ENCODE data around the gene CX3CL1.
A peak's percentile ranks its signal among the peaks of the same experiment; 100 is the strongest.

The CX3CL1 gene

DNA sequence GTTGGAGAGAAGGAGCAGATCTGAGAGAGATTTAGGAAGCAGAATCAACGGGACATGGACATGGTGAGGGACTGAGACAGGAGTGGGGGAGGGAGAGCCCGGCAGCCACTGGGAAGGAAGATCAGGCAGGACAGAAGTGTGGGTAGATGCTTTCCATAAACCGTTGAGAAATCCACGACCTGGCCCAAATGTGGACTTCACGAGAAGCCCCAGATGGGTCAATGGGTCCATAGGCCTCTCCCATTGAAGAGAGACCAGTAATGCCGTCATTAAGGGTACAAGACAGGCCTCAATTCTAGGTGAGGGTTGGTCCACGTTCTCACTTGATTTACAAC, 14.2 kb upstream of the CX3CL1 start:
- Histone ChIP-seq H3K9ac (ENCODE audit: low read length) (no peak overlapping the region), H3K4me1 (ENCODE audit: insufficient read depth, low read length) (no peaks in the 10 kb centered on the region), H3K27ac (ENCODE audit: low read depth, low read length) (no peak overlapping the region), H3K9me3 (ENCODE audit: low read length) (no peaks in the 10 kb centered on the region), H3K36me3 (ENCODE audit: insufficient read depth, low read length) (no peaks in the 10 kb centered on the region), H3K27me3 (ENCODE audit: control insufficient read depth in 1 of 2, insufficient read depth in 2 of 2, low read length in 2 of 2) (no peaks in the 10 kb centered on the region), H3K4me3 (ENCODE audit: low read depth in 1 of 2, low read length in 2 of 2) (no peak overlapping the region)

DNA sequence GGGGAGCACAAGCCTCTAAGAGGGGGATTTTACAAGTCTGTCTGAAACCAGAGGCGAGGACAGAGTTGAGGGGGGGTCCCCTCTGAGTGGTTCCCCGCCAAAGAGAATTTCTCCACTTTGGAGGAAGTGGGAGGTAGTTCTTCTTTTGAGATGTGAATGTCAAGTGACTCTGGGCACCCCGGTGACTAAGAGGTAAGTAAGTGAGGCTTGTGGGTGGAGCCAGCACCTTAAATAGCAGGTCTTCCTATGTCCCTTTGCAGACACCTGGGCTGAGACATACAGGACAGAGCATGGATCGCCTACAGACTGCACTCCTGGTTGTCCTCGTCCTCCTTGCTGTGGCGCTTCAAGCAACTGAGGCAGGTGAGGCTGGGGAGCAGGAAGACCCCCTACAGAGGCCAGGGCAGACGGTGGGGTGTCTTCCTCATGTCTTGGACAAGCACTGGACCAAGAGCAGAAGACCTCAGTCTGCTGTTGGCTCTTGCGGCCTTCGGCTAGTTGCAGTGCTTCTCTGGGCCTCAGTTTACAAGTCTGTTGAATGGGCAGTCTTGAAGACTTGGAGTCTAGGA, 13.7 kb upstream of the CX3CL1 start, which contains the start of gene CCL22:
CCL22 (plus strand) TSS at position 257 of the 569 bp plus-strand sequence; CDS start at position 291, 34 bp downstream.
- Histone ChIP-seq H3K36me3 (ENCODE audit: insufficient read depth, low read length) (no peaks in the 10 kb centered on the region), H3K27me3 (ENCODE audit: control insufficient read depth in 1 of 2, insufficient read depth in 2 of 2, low read length in 2 of 2) (no peaks in the 10 kb centered on the region), H3K9me3 (ENCODE audit: low read length) (no peaks in the 10 kb centered on the region), H3K9ac (ENCODE audit: low read length) (no peak within 1 kb of the TSS), H3K4me3 (ENCODE audit: low read depth in 1 of 2, low read length in 2 of 2) (no peak within 1 kb of the TSS), H3K4me1 (ENCODE audit: insufficient read depth, low read length) (no peaks in the 10 kb centered on the region), H3K27ac (ENCODE audit: low read depth, low read length) (no peak within 1 kb of the TSS)

DNA sequence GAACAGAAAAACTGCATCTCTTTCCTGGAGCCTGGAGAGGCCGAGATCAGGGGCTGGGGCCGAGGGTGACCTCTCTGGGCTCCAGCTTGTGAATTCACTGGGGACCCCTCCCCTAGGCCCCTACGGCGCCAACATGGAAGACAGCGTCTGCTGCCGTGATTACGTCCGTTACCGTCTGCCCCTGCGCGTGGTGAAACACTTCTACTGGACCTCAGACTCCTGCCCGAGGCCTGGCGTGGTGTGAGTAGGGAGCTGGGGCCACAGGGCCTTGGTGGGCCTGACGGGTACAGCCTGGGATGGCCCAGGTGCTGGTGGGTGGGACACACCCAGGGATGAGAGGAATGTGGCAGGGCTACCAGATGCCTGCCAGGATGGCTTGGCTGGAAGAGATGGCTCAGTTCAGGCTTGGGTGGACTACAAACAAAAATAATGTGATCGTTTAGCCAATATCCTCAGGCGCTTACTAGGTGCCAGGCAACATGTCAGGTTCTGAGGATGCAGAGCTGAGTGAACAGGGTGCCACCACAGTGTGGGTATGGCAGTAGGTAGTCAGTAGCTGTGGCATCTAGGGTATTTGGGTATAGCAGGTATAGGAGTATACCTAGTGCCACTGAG, 11.9 kb upstream of the CX3CL1 start:
- Histone ChIP-seq H3K27ac (ENCODE audit: low read depth, low read length) (no peak overlapping the region), H3K9me3 (ENCODE audit: low read length) (no peaks in the 10 kb centered on the region), H3K36me3 (ENCODE audit: insufficient read depth, low read length) (no peaks in the 10 kb centered on the region), H3K4me3 (ENCODE audit: low read depth in 1 of 2, low read length in 2 of 2) (no peak overlapping the region), H3K27me3 (ENCODE audit: control insufficient read depth in 1 of 2, insufficient read depth in 2 of 2, low read length in 2 of 2) (no peaks in the 10 kb centered on the region), H3K9ac (ENCODE audit: low read length) (no peak overlapping the region), H3K4me1 (ENCODE audit: insufficient read depth, low read length) (no peaks in the 10 kb centered on the region)

DNA sequence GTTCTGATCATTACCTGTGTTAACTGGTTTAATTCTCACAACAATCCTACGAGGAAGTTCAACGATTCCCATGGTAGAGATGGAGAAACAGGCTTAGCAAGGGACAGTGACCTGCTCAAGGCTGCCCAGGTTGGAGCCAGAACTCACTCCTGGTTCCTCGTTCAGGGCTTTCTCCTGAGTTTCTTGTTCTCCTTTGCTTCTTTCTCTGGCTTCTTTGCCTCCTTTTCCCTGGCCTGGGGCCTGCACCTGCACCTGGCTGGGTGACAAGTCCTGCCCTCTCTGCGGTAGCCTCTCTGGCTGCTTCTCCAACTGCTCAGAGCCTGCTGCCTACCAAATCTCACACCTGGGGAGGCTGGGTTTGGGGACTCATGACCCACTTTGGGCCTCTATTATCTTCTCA, 10.9 kb upstream of the CX3CL1 start:
- Histone ChIP-seq H3K36me3 (ENCODE audit: insufficient read depth, low read length) (no peaks in the 10 kb centered on the region), H3K4me1 (ENCODE audit: insufficient read depth, low read length) (no peaks in the 10 kb centered on the region), H3K9me3 (ENCODE audit: low read length) (no peaks in the 10 kb centered on the region), H3K9ac (ENCODE audit: low read length) (no peak overlapping the region), H3K27me3 (ENCODE audit: control insufficient read depth in 1 of 2, insufficient read depth in 2 of 2, low read length in 2 of 2) (no peaks in the 10 kb centered on the region), H3K27ac (ENCODE audit: low read depth, low read length) (no peak overlapping the region), H3K4me3 (ENCODE audit: low read depth in 1 of 2, low read length in 2 of 2) (no peak overlapping the region)

- H3K27ac ChIP-seq (ENCODE audit: low read depth, low read length): no peak overlapping the region
- no peaks in the 10 kb centered on the region for H3K9me3 ChIP-seq (ENCODE audit: low read length)
- no peaks in the 10 kb centered on the region for H3K4me1 ChIP-seq (ENCODE audit: insufficient read depth, low read length)
Observed at GRCh38 chr16:57364143-57364542, 8.1 kb upstream of the CX3CL1 start.

GRCh38 chr16:57366544-57367040, 5.7 kb upstream of the CX3CL1 start:
- no peaks in the 10 kb centered on the region for H3K36me3 ChIP-seq (ENCODE audit: insufficient read depth, low read length)
- H3K9ac ChIP-seq (ENCODE audit: low read length): no peak overlapping the region
- no peak overlapping the region for H3K4me3 ChIP-seq (ENCODE audit: low read depth in 1 of 2, low read length in 2 of 2)
- H3K9me3 ChIP-seq (ENCODE audit: low read length): no peaks in the 10 kb centered on the region
- H3K27me3 ChIP-seq (ENCODE audit: control insufficient read depth in 1 of 2, insufficient read depth in 2 of 2, low read length in 2 of 2): no peaks in the 10 kb centered on the region
- H3K4me1 ChIP-seq (ENCODE audit: insufficient read depth, low read length): peaks cover 3% of the 10 kb centered on the region
- H3K27ac ChIP-seq (ENCODE audit: low read depth, low read length): no peak overlapping the region

More at GRCh38 chr16:57364143-57364542, 8.1 kb upstream of the CX3CL1 start:
- Histone ChIP-seq H3K27me3 (ENCODE audit: control insufficient read depth in 1 of 2, insufficient read depth in 2 of 2, low read length in 2 of 2) (no peaks in the 10 kb centered on the region), H3K4me3 (ENCODE audit: low read depth in 1 of 2, low read length in 2 of 2) (no peak overlapping the region), H3K36me3 (ENCODE audit: insufficient read depth, low read length) (no peaks in the 10 kb centered on the region), H3K9ac (ENCODE audit: low read length) (no peak overlapping the region)

- H3K27ac ChIP-seq (ENCODE audit: low read depth, low read length): no peak overlapping the region
- no peaks in the 10 kb centered on the region for H3K36me3 ChIP-seq (ENCODE audit: insufficient read depth, low read length)
- H3K4me3 ChIP-seq (ENCODE audit: low read depth in 1 of 2, low read length in 2 of 2): no peak overlapping the region
- no peaks in the 10 kb centered on the region for H3K27me3 ChIP-seq (ENCODE audit: control insufficient read depth in 1 of 2, insufficient read depth in 2 of 2, low read length in 2 of 2)
- H3K9me3 ChIP-seq (ENCODE audit: low read length): no peaks in the 10 kb centered on the region
- peaks cover 8% of the 10 kb centered on the region for H3K4me1 ChIP-seq (ENCODE audit: insufficient read depth, low read length)
- no peak overlapping the region for H3K9ac ChIP-seq (ENCODE audit: low read length)
Observed at GRCh38 chr16:57367116-57367752, 5.1 kb upstream of the CX3CL1 start.

- peak overlapping the region; percentile 60 for H3K9ac ChIP-seq (ENCODE audit: low read length)
- peak overlapping the region in 1 of 2 donors; percentile 73 for H3K4me3 ChIP-seq (ENCODE audit: low read depth in 1 of 2, low read length in 2 of 2)
- no peaks in the 10 kb centered on the region for H3K9me3 ChIP-seq (ENCODE audit: low read length)
- H3K27me3 ChIP-seq (ENCODE audit: control insufficient read depth in 1 of 2, insufficient read depth in 2 of 2, low read length in 2 of 2): no peaks in the 10 kb centered on the region
- H3K27ac ChIP-seq (ENCODE audit: low read depth, low read length): no peak overlapping the region
- no peaks in the 10 kb centered on the region for H3K36me3 ChIP-seq (ENCODE audit: insufficient read depth, low read length)
- peaks cover 20% of the 10 kb centered on the region for H3K4me1 ChIP-seq (ENCODE audit: insufficient read depth, low read length)
Observed at GRCh38 chr16:57371494-57372371, 557 bp upstream of the CX3CL1 start.

DNA sequence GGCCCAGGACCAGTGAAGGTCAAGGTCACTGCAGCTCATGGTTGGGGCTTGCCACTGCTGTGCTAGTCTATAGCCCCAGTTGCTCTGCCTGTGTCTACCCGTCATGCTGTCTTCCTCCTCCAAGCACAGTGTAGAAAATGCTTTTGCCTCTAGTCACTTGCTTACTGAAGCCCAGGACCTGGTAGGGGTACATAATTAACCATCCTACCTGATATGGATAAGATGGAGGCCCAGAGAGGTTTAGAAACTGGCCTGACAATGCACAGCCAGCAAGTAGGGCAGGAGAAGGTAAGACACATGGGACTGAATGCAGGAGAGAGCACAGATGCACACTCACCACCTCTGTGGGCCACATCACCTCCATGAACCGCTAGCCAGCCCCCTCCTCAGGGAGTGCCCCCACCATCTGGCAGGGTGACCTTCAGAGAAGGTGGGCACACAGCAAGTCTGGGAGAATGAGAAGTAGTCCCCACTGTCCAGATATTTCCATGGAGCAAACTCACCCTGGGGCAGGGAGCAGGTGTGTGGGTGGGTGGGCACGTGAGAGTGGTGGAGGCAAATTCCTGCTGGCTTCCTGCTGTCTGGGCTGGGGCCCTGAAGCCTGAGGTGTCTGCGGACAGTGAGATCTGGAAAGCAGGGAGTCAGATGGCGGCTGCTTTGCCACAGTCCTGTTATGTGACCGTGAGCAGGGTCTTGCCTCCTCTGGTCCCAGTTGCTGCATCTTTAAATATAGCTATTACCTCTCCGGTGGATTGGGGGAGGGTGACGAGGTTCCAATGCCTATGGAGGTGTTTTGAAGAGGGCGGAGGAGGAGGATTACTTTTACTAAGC, 1.0 kb downstream of the CX3CL1 start:
- no peaks in the 10 kb centered on the region for H3K9me3 ChIP-seq (ENCODE audit: low read length)
- H3K36me3 ChIP-seq (ENCODE audit: insufficient read depth, low read length): no peaks in the 10 kb centered on the region
- peaks cover 30% of the 10 kb centered on the region for H3K4me1 ChIP-seq (ENCODE audit: insufficient read depth, low read length)
- H3K9ac ChIP-seq (ENCODE audit: low read length): peak overlapping the region; percentile 60
- H3K4me3 ChIP-seq (ENCODE audit: low read depth in 1 of 2, low read length in 2 of 2): peak overlapping the region; percentile 50 to 73
- H3K27ac ChIP-seq (ENCODE audit: low read depth, low read length): no peak overlapping the region
- H3K27me3 ChIP-seq (ENCODE audit: control insufficient read depth in 1 of 2, insufficient read depth in 2 of 2, low read length in 2 of 2): no peaks in the 10 kb centered on the region

DNA sequence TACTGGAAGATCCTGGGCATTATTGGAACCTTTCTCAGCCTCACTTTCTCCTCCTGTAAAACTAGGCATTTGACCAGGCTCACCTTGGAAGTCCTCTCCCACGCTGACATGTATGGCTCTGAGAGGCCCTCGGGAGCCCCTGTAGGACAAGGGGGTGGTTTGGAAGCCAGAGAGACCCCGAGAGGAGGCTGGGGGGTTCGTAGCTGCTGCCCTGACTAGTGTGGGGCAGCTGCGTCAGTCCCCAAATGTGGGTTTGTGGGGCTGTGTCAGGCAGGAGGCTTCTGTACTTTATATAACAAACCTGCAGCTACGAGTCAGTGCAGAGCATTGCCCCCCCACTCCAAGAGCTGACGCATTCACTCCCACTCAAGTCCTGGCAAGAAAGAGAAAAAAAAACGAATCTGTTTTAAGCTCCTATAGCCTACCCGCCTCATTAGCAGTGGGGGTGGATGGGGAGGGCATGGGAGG, 1.8 kb downstream of the CX3CL1 start:
- no peak overlapping the region for H3K27ac ChIP-seq (ENCODE audit: low read depth, low read length)
- H3K27me3 ChIP-seq (ENCODE audit: control insufficient read depth in 1 of 2, insufficient read depth in 2 of 2, low read length in 2 of 2): no peaks in the 10 kb centered on the region
- peak overlapping the region in 1 of 2 donors; percentile 73 for H3K4me3 ChIP-seq (ENCODE audit: low read depth in 1 of 2, low read length in 2 of 2)
- no peaks in the 10 kb centered on the region for H3K9me3 ChIP-seq (ENCODE audit: low read length)
- peak overlapping the region; percentile 60 for H3K9ac ChIP-seq (ENCODE audit: low read length)
- H3K4me1 ChIP-seq (ENCODE audit: insufficient read depth, low read length): peaks cover 30% of the 10 kb centered on the region
- H3K36me3 ChIP-seq (ENCODE audit: insufficient read depth, low read length): no peaks in the 10 kb centered on the region
